H9 (cell line): ENCODE measurements around the gene RNPEP. TPM values are rescaled to one million over a fixed set of nuclear protein-coding genes. Genes with fewer than 3 reads are reported as not detected.

Experiments used
- DNase-seq: peaks from one replicate; pipeline ENCODE4 v3.0.0-alpha.2; 2017
- H2AFZ ChIP-seq: one replicate; pipeline ENCODE4 v1.6.1; 2013; ENCODE audit warnings: mild to moderate bottlenecking, low read length, control low read depth, moderate library complexity
- H2AK5ac ChIP-seq: 2 replicates; pipeline ENCODE4 v1.6.1; 2013; ENCODE audit warnings: low read length, control low read depth, mixed read lengths; ENCODE audit not compliant: insufficient read length
- H2BK120ac ChIP-seq: one replicate; pipeline ENCODE4 v1.6.1; 2013; ENCODE audit warnings: low read depth, mild to moderate bottlenecking, low read length, control low read depth, inconsistent platforms; ENCODE audit not compliant: poor library complexity, severe bottlenecking
- H2BK12ac ChIP-seq: 2 replicates; pipeline ENCODE4 v1.6.1; 2013; ENCODE audit warnings: low read length, control low read depth, mixed read lengths, low read depth; ENCODE audit not compliant: insufficient read length
- H2BK15ac ChIP-seq: 2 replicates; pipeline ENCODE4 v1.6.1; 2013; ENCODE audit warnings: low read depth, low read length, control low read depth
- H2BK20ac ChIP-seq: one replicate; pipeline ENCODE4 v1.6.1; 2013; ENCODE audit warnings: low read depth, mild to moderate bottlenecking, low read length, control low read depth, inconsistent platforms; ENCODE audit not compliant: poor library complexity, severe bottlenecking
- H2BK5ac ChIP-seq: 2 replicates; pipeline ENCODE4 v1.6.1; 2013; ENCODE audit warnings: low read length, control low read depth, mixed read lengths; ENCODE audit not compliant: insufficient read length
- H3K14ac ChIP-seq: 2 replicates; pipeline ENCODE4 v1.6.1; 2013; ENCODE audit warnings: low read length, control low read depth; ENCODE audit not compliant: insufficient read depth
- H3K18ac ChIP-seq: 2 replicates; pipeline ENCODE4 v1.6.1; 2013; ENCODE audit warnings: low read depth, mild to moderate bottlenecking, mixed read lengths, low read length, control low read depth; ENCODE audit not compliant: insufficient read length
- H3K23ac ChIP-seq: 2 replicates; pipeline ENCODE4 v1.6.1; 2013; ENCODE audit warnings: low read length, control low read depth, mixed read lengths, low read depth; ENCODE audit not compliant: insufficient read length
- H3K23me2 ChIP-seq: 2 replicates; pipeline ENCODE4 v1.6.1; 2013; ENCODE audit warnings: low read depth, mild to moderate bottlenecking, mixed read lengths, low read length, control low read depth; ENCODE audit not compliant: insufficient read length, poor library complexity, severe bottlenecking
- H3K27ac ChIP-seq: 2 replicates; pipeline ENCODE4 v1.5.1; 2013; ENCODE audit warnings: low read length, control low read depth, mixed read lengths, low read depth; ENCODE audit not compliant: insufficient read length
- H3K27me3 ChIP-seq: 2 replicates; pipeline ENCODE4 v1.6.1; 2013; ENCODE audit warnings: low read length, control low read depth, inconsistent platforms; ENCODE audit not compliant: insufficient read depth
- H3K4ac ChIP-seq: 2 replicates; pipeline ENCODE4 v1.6.1; 2013; ENCODE audit warnings: low read depth, mild to moderate bottlenecking, control low read depth, inconsistent platforms, low read length, moderate library complexity
- H3K4me1 ChIP-seq: 2 replicates; pipeline ENCODE4 v1.6.1; 2013; ENCODE audit warnings: low read length, control low read depth, inconsistent platforms; ENCODE audit not compliant: insufficient read depth
- H3K4me2 ChIP-seq: 2 replicates; pipeline ENCODE4 v1.6.1; 2013; ENCODE audit warnings: low read length, control low read depth, mixed read lengths; ENCODE audit not compliant: insufficient read length, insufficient read depth
- H3K56ac ChIP-seq: 2 replicates; pipeline ENCODE4 v1.6.1; 2013; ENCODE audit warnings: low read depth, mild to moderate bottlenecking, mixed read lengths, low read length, control low read depth; ENCODE audit not compliant: insufficient read length
- H3K79me1 ChIP-seq: 2 replicates; pipeline ENCODE4 v1.6.1; 2013; ENCODE audit warnings: low read depth, mild to moderate bottlenecking, moderate library complexity, low read length, control low read depth, inconsistent platforms; ENCODE audit not compliant: insufficient read depth, poor library complexity, severe bottlenecking
- H3K79me2 ChIP-seq: 2 replicates; pipeline ENCODE4 v1.6.1; 2013; ENCODE audit warnings: low read length, control low read depth, inconsistent platforms; ENCODE audit not compliant: insufficient read depth
- H3K9ac ChIP-seq: 2 replicates; pipeline ENCODE4 v1.6.1; 2013; ENCODE audit warnings: low read length, control low read depth, mixed read lengths; ENCODE audit not compliant: insufficient read length; ENCODE audit errors: extremely low read depth
- H3K9me3 ChIP-seq: one replicate; pipeline ENCODE4 v1.6.1; 2013; ENCODE audit warnings: low read depth, low read length, inconsistent platforms; ENCODE audit not compliant: control insufficient read depth
- H3T11ph ChIP-seq: one replicate; pipeline ENCODE4 v1.6.1; 2013; ENCODE audit warnings: mild to moderate bottlenecking, low read length, control low read depth, inconsistent platforms
- H4K20me1 ChIP-seq: one replicate; pipeline ENCODE4 v1.6.1; 2013; ENCODE audit not compliant: control insufficient read depth, insufficient read length, insufficient read depth
- H4K5ac ChIP-seq: 2 replicates; pipeline ENCODE4 v1.6.1; 2013; ENCODE audit warnings: low read depth, mild to moderate bottlenecking, mixed read lengths, low read length, control low read depth; ENCODE audit not compliant: insufficient read length
- H4K8ac ChIP-seq: replicated peaks from 2 replicates; pipeline ENCODE4 v1.6.1; 2013; ENCODE audit warnings: low read length, control low read depth, mixed read lengths, low read depth; ENCODE audit not compliant: insufficient read length
- H4K91ac ChIP-seq: 2 replicates; pipeline ENCODE4 v1.6.1; 2013; ENCODE audit warnings: low read depth, mild to moderate bottlenecking, moderate library complexity, mixed read lengths, low read length, control low read depth; ENCODE audit not compliant: insufficient read length
- H3K27ac Mint-ChIP-seq, 3 experiments: 2 replicates in 2 of 3; 3 replicates in 1 of 3; pipeline ENCODE4 v1.8.0; 2020 to 2021; ENCODE audit warnings: mixed read lengths in 3 of 3, mild to moderate bottlenecking in 1 of 3, moderate library complexity in 1 of 3
- H3K27me3 Mint-ChIP-seq: 2 replicates; pipeline ENCODE4 v1.8.0; 2021; ENCODE audit warnings: low read depth, mild to moderate bottlenecking, moderate library complexity, mixed read lengths
- H3K36me3 Mint-ChIP-seq, 3 experiments: 2 replicates in 2 of 3; 3 replicates in 1 of 3; pipeline ENCODE4 v1.8.0; 2020 to 2021; ENCODE audit warnings: low read depth in 3 of 3, mixed read lengths in 3 of 3; ENCODE audit not compliant: insufficient read depth in 1 of 3
- H3K4me1 Mint-ChIP-seq, 2 experiments: 2 replicates each; pipeline ENCODE4 v1.8.0; 2020; ENCODE audit warnings: mixed read lengths in 2 of 2
- H3K4me3 Mint-ChIP-seq, 2 experiments: 2 replicates in 1 of 2; 3 replicates in 1 of 2; pipeline ENCODE4 v1.8.0; 2020 to 2021; ENCODE audit warnings: mild to moderate bottlenecking in 2 of 2, mixed read lengths in 2 of 2, moderate library complexity in 1 of 2
- H3K9me3 Mint-ChIP-seq, 2 experiments: 2 replicates in 1 of 2; 3 replicates in 1 of 2; pipeline ENCODE4 v1.8.0; 2020; ENCODE audit warnings: mild to moderate bottlenecking in 2 of 2, mixed read lengths in 2 of 2, moderate library complexity in 1 of 2
- WGBS: extraction: QIAGEN DNeasy Blood & Tissue Kit; methylation state at CpG from one replicate; pipeline ENCODE4 v1.1.7; 2013; ENCODE audit warnings: missing lambda C conversion rate, low lambda C conversion rate, mixed read lengths; ENCODE audit not compliant: insufficient read length; ENCODE audit errors: extremely low coverage; 5-methylcytosine and 5-hydroxymethylcytosine counted together
- total RNA-seq: library from RNA; stranded (reverse); gene quantifications from 2 replicates; pipeline ENCODE4 v1.2.1, GENCODE V29; 2021
- TF ChIP-seq, protein P1 (sequence below): fragments of 200-600 bp; sonication (generic); conservative IDR thresholded peaks from 3 replicates; pipeline ENCODE4 v1.8.0; 2021; ENCODE audit warnings: antibody characterized with exemption, mild to moderate bottlenecking

The RNPEP gene
- total RNA-seq, 1 experiment from 2014 or later: 49.9 TPM

DNA sequence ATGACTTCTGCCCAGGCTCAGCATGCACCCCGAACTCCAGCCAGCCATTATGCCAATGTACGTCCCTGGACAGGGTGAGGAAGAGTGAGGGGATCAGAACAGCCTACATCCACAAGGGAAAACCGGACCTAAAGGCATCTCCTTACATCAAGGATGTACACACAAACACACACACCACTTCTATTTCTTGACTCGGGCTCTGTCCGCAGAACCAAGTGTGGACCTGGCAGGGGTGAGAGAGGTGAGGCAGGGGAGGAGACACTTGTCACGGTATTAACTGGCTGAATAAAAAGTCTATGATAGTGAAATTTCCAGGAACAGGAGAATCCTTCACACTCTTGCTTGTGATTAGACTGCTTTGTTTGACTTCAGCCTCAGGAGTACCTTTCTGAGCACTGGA is 38.4 kb upstream of the RNPEP start:
- H4K5ac ChIP-seq: no peak overlapping the region
- no CpG with 5 or more reads among the region's 6 CpGs for WGBS
- Mint-ChIP-seq H3K9me3 (no peaks in the 10 kb centered on the region; a peak in 1 of 5 replicates), H3K36me3 (no peaks in the 10 kb centered on the region), H3K27ac (no peak overlapping the region), H3K4me1 (peaks cover 28 to 45% of the 10 kb centered on the region in 2 experiments), H3K27me3 (peaks cover 32% of the 10 kb centered on the region), H3K4me3 (no peak overlapping the region; a peak in 1 of 5 replicates)
- H3K23me2 ChIP-seq: peaks cover 6% of the 10 kb centered on the region
- H3K27ac ChIP-seq: no peak overlapping the region
- H3K4ac ChIP-seq: no peak overlapping the region
- no peak overlapping the region for H3K9ac ChIP-seq
- no peak overlapping the region for H2BK120ac ChIP-seq
- no peaks in the 10 kb centered on the region for H4K20me1 ChIP-seq
- no peak overlapping the region for H2BK15ac ChIP-seq
- H2AFZ ChIP-seq: no peak overlapping the region
- H3K56ac ChIP-seq: no peak overlapping the region
- H3K79me1 ChIP-seq: no peaks in the 10 kb centered on the region
- H3K4me1 ChIP-seq: peaks cover 6% of the 10 kb centered on the region
- H3K9me3 ChIP-seq: no peaks in the 10 kb centered on the region
- no peak overlapping the region for H2AK5ac ChIP-seq
- no peak overlapping the region for H2BK20ac ChIP-seq
- peaks cover 8% of the 10 kb centered on the region; the same call in 1 of the 2 replicates for H3K27me3 ChIP-seq
- TF ChIP-seq, protein P1, sequence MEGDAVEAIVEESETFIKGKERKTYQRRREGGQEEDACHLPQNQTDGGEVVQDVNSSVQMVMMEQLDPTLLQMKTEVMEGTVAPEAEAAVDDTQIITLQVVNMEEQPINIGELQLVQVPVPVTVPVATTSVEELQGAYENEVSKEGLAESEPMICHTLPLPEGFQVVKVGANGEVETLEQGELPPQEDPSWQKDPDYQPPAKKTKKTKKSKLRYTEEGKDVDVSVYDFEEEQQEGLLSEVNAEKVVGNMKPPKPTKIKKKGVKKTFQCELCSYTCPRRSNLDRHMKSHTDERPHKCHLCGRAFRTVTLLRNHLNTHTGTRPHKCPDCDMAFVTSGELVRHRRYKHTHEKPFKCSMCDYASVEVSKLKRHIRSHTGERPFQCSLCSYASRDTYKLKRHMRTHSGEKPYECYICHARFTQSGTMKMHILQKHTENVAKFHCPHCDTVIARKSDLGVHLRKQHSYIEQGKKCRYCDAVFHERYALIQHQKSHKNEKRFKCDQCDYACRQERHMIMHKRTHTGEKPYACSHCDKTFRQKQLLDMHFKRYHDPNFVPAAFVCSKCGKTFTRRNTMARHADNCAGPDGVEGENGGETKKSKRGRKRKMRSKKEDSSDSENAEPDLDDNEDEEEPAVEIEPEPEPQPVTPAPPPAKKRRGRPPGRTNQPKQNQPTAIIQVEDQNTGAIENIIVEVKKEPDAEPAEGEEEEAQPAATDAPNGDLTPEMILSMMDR: no peak
- no peak overlapping the region for H2BK5ac ChIP-seq
- no peak for DNase-seq
- no peak overlapping the region for H3K14ac ChIP-seq
- no peak overlapping the region for H3K4me2 ChIP-seq
- H4K91ac ChIP-seq: no peak overlapping the region
- H3K18ac ChIP-seq: no peak overlapping the region
- no peak overlapping the region for H3K23ac ChIP-seq
- no peaks in the 10 kb centered on the region for H3K79me2 ChIP-seq
- no peak overlapping the region for H2BK12ac ChIP-seq
- no peak overlapping the region for H3T11ph ChIP-seq
- no peak overlapping the region for H4K8ac ChIP-seq
